Calu3 (cell line): ENCODE data around the gene MIA3. TPM values are rescaled to one million over a fixed set of nuclear protein-coding genes. Genes with fewer than 3 reads are reported as not detected.

Experiments
- BruUV-seq: library from RNA; stranded (reverse); fragments of 400-500 nt; replicated peaks from 2 replicates; lab custom pipeline; 2021; lab: Mats Ljungman, UMichigan
- CTCF ChIA-PET: fragments of 300-600 bp; sonication (Branson Sonifier 250); formaldehyde crosslinking; loops from one replicate; lab custom pipeline; 2022; ENCODE audit warnings: antibody characterized with exemption; lab: Charles Lee
- DNase-seq: peaks from one replicate; pipeline ENCODE4 v3.0.0; 2022
- H3K27ac Mint-ChIP-seq: one replicate; pipeline ENCODE4 v1.8.0; 2022; ENCODE audit warnings: mixed read lengths; ENCODE audit not compliant: unreplicated experiment
- H3K27me3 Mint-ChIP-seq: one replicate; pipeline ENCODE4 v1.8.0; 2022; ENCODE audit warnings: mixed read lengths; ENCODE audit not compliant: unreplicated experiment
- H3K36me3 Mint-ChIP-seq: one replicate; pipeline ENCODE4 v1.8.0; 2022; ENCODE audit warnings: mild to moderate bottlenecking, moderate library complexity, mixed read lengths; ENCODE audit not compliant: insufficient read depth, unreplicated experiment
- H3K4me1 Mint-ChIP-seq: one replicate; pipeline ENCODE4 v1.8.0; 2022; ENCODE audit warnings: mild to moderate bottlenecking, low read depth, mixed read lengths; ENCODE audit not compliant: unreplicated experiment
- H3K4me3 Mint-ChIP-seq: one replicate; pipeline ENCODE4 v1.8.0; 2022; ENCODE audit warnings: mild to moderate bottlenecking, low read depth, moderate library complexity, mixed read lengths; ENCODE audit not compliant: unreplicated experiment
- H3K9me3 Mint-ChIP-seq: one replicate; pipeline ENCODE4 v1.8.0; 2022; ENCODE audit warnings: low read depth, mixed read lengths; ENCODE audit not compliant: unreplicated experiment
- intact Hi-C: fragments of 100-400 bp; cut with micrococcal nuclease; formaldehyde crosslinking; loops from one replicate; pipeline ENCODE4 v1.10.0; 2022; ENCODE audit not compliant: unreplicated experiment
- total RNA-seq: library from RNA; stranded (reverse); gene quantifications from 2 replicates; pipeline ENCODE4 v1.2.3, GENCODE V29; 2022
- TF ChIP-seq, protein P1 (sequence below): fragments of 200-600 bp; IDR thresholded peaks from one replicate; pipeline ENCODE4 v1.8.0; 2022; ENCODE audit warnings: antibody characterized with exemption; ENCODE audit not compliant: unreplicated experiment

Gene MIA3
- total RNA-seq, 1 experiment from 2014 or later: 72.6 TPM

DNA sequence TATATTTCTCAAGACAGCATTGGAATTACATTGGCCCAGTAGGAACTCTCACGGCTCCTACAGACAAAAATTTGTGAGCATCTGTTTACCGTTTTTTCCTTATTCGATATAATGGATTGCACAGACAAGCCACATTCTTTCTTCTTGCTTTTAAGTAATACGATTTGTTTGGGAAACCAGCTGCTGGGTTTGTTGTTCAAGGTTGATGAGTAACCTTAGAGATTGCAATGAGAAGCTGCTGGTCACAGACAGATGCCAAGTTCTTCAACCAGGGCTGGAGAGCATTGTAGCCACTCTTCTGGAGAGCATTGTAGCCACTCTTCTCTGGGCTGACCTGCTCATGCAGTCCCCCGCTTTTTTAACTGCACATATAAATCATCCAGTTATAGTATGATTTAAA, 1.4 kb upstream of the MIA3 start:
- H3K9me3 Mint-ChIP-seq: no peaks in the 10 kb centered on the region
- H3K27ac Mint-ChIP-seq: no peak overlapping the region
- DNase-seq: no peak
- intact Hi-C loops: no loop called here
- CTCF ChIA-PET: no interaction called here
- no TSS peak for BruUV-seq
- peaks cover 25% of the 10 kb centered on the region for H3K36me3 Mint-ChIP-seq
- TF ChIP-seq, protein P1, sequence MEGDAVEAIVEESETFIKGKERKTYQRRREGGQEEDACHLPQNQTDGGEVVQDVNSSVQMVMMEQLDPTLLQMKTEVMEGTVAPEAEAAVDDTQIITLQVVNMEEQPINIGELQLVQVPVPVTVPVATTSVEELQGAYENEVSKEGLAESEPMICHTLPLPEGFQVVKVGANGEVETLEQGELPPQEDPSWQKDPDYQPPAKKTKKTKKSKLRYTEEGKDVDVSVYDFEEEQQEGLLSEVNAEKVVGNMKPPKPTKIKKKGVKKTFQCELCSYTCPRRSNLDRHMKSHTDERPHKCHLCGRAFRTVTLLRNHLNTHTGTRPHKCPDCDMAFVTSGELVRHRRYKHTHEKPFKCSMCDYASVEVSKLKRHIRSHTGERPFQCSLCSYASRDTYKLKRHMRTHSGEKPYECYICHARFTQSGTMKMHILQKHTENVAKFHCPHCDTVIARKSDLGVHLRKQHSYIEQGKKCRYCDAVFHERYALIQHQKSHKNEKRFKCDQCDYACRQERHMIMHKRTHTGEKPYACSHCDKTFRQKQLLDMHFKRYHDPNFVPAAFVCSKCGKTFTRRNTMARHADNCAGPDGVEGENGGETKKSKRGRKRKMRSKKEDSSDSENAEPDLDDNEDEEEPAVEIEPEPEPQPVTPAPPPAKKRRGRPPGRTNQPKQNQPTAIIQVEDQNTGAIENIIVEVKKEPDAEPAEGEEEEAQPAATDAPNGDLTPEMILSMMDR: no peak
- H3K27me3 Mint-ChIP-seq: peaks cover 40% of the 10 kb centered on the region
- peaks cover 27% of the 10 kb centered on the region for H3K4me1 Mint-ChIP-seq
- H3K4me3 Mint-ChIP-seq: no peak overlapping the region

DNA sequence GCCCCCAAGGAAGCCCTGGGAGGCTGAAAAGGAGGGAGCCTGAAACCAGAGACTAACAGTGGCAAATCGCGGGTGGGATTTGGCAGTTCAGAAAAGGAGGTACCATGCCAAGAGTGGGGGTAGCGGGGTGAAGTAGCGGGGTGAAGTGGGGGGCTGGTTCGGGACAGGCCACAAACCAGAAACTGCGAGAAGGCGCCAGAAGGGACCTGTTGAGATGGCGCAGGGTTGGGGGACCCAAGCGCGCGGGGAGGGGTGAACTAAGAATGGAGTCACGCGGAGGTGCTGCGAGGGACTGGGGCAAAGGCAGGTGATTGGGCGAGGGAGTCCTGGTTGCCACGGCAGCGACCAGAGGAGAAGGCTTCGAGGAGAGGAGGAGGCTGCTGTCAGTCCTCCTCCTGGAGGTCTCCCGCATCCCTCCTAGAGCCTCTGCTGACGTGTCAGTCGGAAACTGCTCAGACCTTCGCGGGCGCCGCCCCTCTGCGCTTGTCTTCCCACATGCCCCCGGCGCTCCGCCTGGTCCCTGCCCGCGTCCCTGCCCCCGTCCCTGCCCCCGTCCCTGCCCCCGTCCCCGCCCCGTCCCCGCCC, 438 bp upstream of the MIA3 start:
- CTCF ChIA-PET: no interaction called here
- Mint-ChIP-seq H3K36me3 (peaks cover 25% of the 10 kb centered on the region), H3K9me3 (no peaks in the 10 kb centered on the region), H3K4me3 (peak overlapping the region; percentile 85), H3K4me1 (peaks cover 27% of the 10 kb centered on the region), H3K27ac (peak overlapping the region; percentile 92), H3K27me3 (peaks cover 34% of the 10 kb centered on the region)
- TF ChIP-seq, protein P1: no peak
- DNase-seq: peak; percentile 86
- BruUV-seq: no TSS peak
- intact Hi-C loops: no loop called here

DNA sequence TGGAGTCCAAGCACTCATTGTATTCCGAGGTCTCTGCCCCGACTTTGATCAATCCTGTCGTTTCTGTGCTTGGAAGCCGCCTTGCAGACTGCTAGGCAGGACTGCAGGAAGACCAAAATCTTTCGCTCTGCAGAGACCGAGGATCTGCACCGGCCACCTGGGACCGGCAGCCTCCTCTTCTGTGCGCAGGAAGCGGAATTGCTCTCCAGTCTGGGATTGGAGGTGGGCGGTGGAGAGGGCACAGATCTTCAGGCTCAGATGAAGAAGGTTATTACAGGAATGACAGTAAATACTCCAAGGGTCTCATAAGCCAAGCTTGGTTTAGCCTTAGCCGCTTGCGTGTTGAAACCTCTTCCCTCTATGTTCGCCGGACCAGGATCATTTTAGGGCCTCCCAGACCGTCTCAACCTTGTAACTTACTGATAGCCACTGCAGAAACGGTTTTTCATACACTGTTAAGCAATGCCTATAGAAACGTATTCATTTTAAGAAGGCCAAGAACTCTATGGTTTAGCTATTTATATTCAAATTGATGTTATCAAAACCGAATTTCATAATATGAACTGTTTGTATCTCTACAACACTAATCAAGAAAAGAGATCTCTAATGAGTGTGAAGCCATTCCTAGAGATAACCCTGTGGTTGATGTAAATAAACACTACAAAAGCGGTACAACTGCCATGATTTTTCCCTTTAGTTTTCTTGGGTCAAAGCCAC, 1.1 kb downstream of the MIA3 start:
- Mint-ChIP-seq H3K36me3 (peaks cover 25% of the 10 kb centered on the region), H3K27ac (no peak overlapping the region), H3K4me1 (peaks cover 18% of the 10 kb centered on the region), H3K9me3 (no peaks in the 10 kb centered on the region), H3K27me3 (peaks cover 18% of the 10 kb centered on the region), H3K4me3 (peak overlapping the region; percentile 85)
- peak; percentile 35 for DNase-seq
- intact Hi-C loops: no loop called here
- BruUV-seq: no TSS peak
- CTCF ChIA-PET: no interaction called here
- TF ChIP-seq, protein P1: no peak

DNA sequence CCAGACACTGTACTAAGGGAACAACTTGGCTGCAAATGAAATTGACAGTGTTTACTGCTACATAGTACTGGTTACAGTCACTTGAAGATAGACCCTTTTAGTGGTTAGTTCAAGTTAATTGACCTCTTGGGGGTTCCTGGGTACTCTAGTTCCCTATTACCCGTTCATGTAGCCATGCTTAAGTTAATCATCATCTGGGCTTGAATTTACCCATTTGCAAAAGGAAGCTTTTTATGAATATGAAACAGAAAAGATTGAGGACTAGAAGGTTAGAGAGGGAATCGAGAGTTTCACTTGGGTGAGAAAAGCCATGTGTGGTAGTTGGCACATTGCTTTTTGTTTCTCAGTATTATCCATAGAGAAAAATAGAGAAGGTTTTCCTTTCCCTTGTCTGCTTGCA, 2.7 kb downstream of the MIA3 start:
- TF ChIP-seq, protein P1: no peak
- no peak overlapping the region for H3K4me3 Mint-ChIP-seq
- H3K4me1 Mint-ChIP-seq: peaks cover 17% of the 10 kb centered on the region
- intact Hi-C loops: no loop called here
- no peak for DNase-seq
- peaks cover 6% of the 10 kb centered on the region for H3K27me3 Mint-ChIP-seq
- H3K36me3 Mint-ChIP-seq: peaks cover 28% of the 10 kb centered on the region
- CTCF ChIA-PET: no interaction called here
- no peaks in the 10 kb centered on the region for H3K9me3 Mint-ChIP-seq
- no TSS peak for BruUV-seq
- no peak overlapping the region for H3K27ac Mint-ChIP-seq
